SK-N-SH (cell line): ENCODE data around the gene LRRC42. TPM values are rescaled to one million over a fixed set of nuclear protein-coding genes. Genes with fewer than 3 reads are reported as not detected.

Experiments
- CTCF ChIA-PET: fragments of 300-600, 350-600 bp; formaldehyde crosslinking; extraction: SDS; loops from one replicate; lab custom pipeline; 2021; lab: Yijun Ruan, JAX
- POLR2A ChIA-PET: fragments of 350-600 bp; sonication (Branson Sonifier 250); formaldehyde crosslinking; extraction: SDS; loops from one replicate; lab custom pipeline; 2020; ENCODE audit warnings: antibody characterized with exemption, inconsistent platforms; lab: Yijun Ruan, JAX
- DNase-seq: peaks from one replicate; pipeline ENCODE4 v3.0.0; 2012
- H2AFZ ChIP-seq: fragments of 200-600 bp; sonication (generic); 2 replicates; pipeline ENCODE4 v1.8.1; 2016; ENCODE audit warnings: antibody characterized with exemption, mild to moderate bottlenecking, low read depth
- H3F3A ChIP-seq: fragments of 200-600 bp; sonication (generic); replicated peaks from 2 replicates; pipeline ENCODE3; 2016; ENCODE audit warnings: antibody characterized with exemption, mild to moderate bottlenecking; ENCODE audit not compliant: insufficient read depth
- H3K27ac ChIP-seq, 2 experiments: fragments of 200-500 bp in 1 of 2; fragments of 200-600 bp in 1 of 2; sonication (Bioruptor generic) in 1 of 2; sonication (generic), shearing (Covaris generic) in 1 of 2; 2 replicates each; pipeline versions ENCODE4 v1.5.1 to v1.6.1; 2014 to 2016; ENCODE audit warnings: low read depth in 2 of 2, inconsistent platforms in 1 of 2, low read length in 1 of 2, mild to moderate bottlenecking in 1 of 2, mixed read lengths in 1 of 2
- H3K27me3 ChIP-seq: fragments of 200-600 bp; sonication (generic), shearing (Covaris generic); 2 replicates; pipeline ENCODE4 v1.6.1; 2016; ENCODE audit warnings: mixed run types; ENCODE audit not compliant: insufficient read depth
- H3K36me3 ChIP-seq, 2 experiments: fragments of 200-500 bp in 1 of 2; fragments of 200-600 bp in 1 of 2; sonication (Bioruptor generic) in 1 of 2; sonication (generic) in 1 of 2; replicated peaks in 1 of 2; 2 replicates each; pipeline versions ENCODE3 to v1.5.1; 2014 to 2016; ENCODE audit warnings: low read length in 1 of 2, mild to moderate bottlenecking in 1 of 2; ENCODE audit not compliant: insufficient read depth in 2 of 2, control insufficient read depth in 1 of 2
- H3K4me1 ChIP-seq, 2 experiments: fragments of 200-500 bp in 1 of 2; fragments of 200-600 bp in 1 of 2; sonication (Bioruptor generic) in 1 of 2; sonication (generic), shearing (Covaris generic) in 1 of 2; 2 replicates each; pipeline versions ENCODE4 v1.5.1 to v1.6.1; 2014 to 2016; ENCODE audit warnings: low read depth in 1 of 2, low read length in 1 of 2, mixed run types in 1 of 2; ENCODE audit not compliant: insufficient read depth in 2 of 2, control insufficient read depth in 1 of 2
- H3K4me2 ChIP-seq: fragments of 200-600 bp; sonication (generic), shearing (Covaris generic); 2 replicates; pipeline ENCODE4 v1.6.1; 2017; ENCODE audit warnings: mixed run types
- H3K4me3 ChIP-seq, 2 experiments: fragments of 200-500 bp in 1 of 2; fragments of 200-600 bp in 1 of 2; sonication (Bioruptor generic) in 1 of 2; sonication (generic), shearing (Covaris generic) in 1 of 2; 2 replicates each; pipeline versions ENCODE4 v1.5.1 to v1.8.1; 2014 to 2016; ENCODE audit warnings: low read depth in 2 of 2, inconsistent platforms in 1 of 2, low read length in 1 of 2, mild to moderate bottlenecking in 1 of 2, mixed read lengths in 1 of 2, moderate library complexity in 1 of 2
- H3K79me2 ChIP-seq: fragments of 200-600 bp; sonication (generic); 2 replicates; pipeline ENCODE4 v1.8.1; 2017; ENCODE audit warnings: mild to moderate bottlenecking; ENCODE audit not compliant: insufficient read depth
- H3K9ac ChIP-seq: fragments of 200-600 bp; sonication (generic); 2 replicates; pipeline ENCODE4 v1.6.1; 2017; ENCODE audit warnings: mixed run types
- H3K9me2 ChIP-seq: fragments of 200-600 bp; sonication (generic); 2 replicates; pipeline ENCODE4 v1.6.1; 2017; ENCODE audit warnings: mixed run types
- H3K9me3 ChIP-seq: fragments of 200-600 bp; sonication (generic); 2 replicates; pipeline ENCODE4 v1.6.1; 2017; ENCODE audit warnings: mixed run types, mild to moderate bottlenecking, moderate library complexity
- H4K20me1 ChIP-seq: fragments of 200-600 bp; sonication (generic); 2 replicates; pipeline ENCODE4 v1.6.1; 2017; ENCODE audit warnings: mild to moderate bottlenecking, mixed run types; ENCODE audit not compliant: insufficient read depth
- CHD2 ChIP-seq: fragments of 150-350 bp; IDR thresholded peaks from 2 replicates; pipeline ENCODE4 v1.6.1; 2018; ENCODE audit warnings: low read length; ENCODE audit not compliant: partially characterized antibody
- CTCF ChIP-seq: fragments of 200-600 bp; sonication (generic); IDR thresholded peaks from 2 replicates; pipeline ENCODE4 v1.6.1; 2017; ENCODE audit warnings: antibody characterized with exemption, mild to moderate bottlenecking, moderate library complexity
- FOXJ3 ChIP-seq: sonication (generic); formaldehyde crosslinking; IDR thresholded peaks from 2 replicates; pipeline ENCODE4 v1.5.1; 2020; ENCODE audit warnings: mild to moderate bottlenecking, missing genetic modification reagents
- FOXM1 ChIP-seq: IDR thresholded peaks from 2 replicates; pipeline ENCODE4 v1.4.0; 2012; ENCODE audit warnings: low read depth, mild to moderate bottlenecking
- GATA2 ChIP-seq: sonication (generic); formaldehyde crosslinking; IDR thresholded peaks from 2 replicates; pipeline ENCODE4 v1.5.0; 2020; ENCODE audit warnings: mild to moderate bottlenecking, missing genetic modification reagents
- IRF3 ChIP-seq: fragments of 150-350 bp; IDR thresholded peaks from 2 replicates; pipeline ENCODE4 v1.6.1; 2016; ENCODE audit warnings: mild to moderate bottlenecking, low read depth, low read length
- JUND ChIP-seq: IDR thresholded peaks from 2 replicates; pipeline ENCODE4 v1.4.0; 2012
- MAX ChIP-seq: IDR thresholded peaks from 2 replicates; pipeline ENCODE4 v1.4.0; 2012; ENCODE audit warnings: low read depth
- MEF2A ChIP-seq: IDR thresholded peaks from 2 replicates; pipeline ENCODE4 v1.4.0; 2012; ENCODE audit warnings: low read depth, borderline replicate concordance
- MXI1 ChIP-seq: IDR thresholded peaks from 2 replicates; pipeline ENCODE4 v1.6.1; 2012; ENCODE audit warnings: mild to moderate bottlenecking, low read depth, low read length, improper control_type of control experiment
- PBX3 ChIP-seq: IDR thresholded peaks from 2 replicates; pipeline ENCODE4; 2012
- RAD21 ChIP-seq: IDR thresholded peaks from 2 replicates; pipeline ENCODE4 v1.6.1; 2012; ENCODE audit warnings: mild to moderate bottlenecking, low read length
- RCOR1 ChIP-seq: fragments of 150-350 bp; IDR thresholded peaks from 2 replicates; pipeline ENCODE4 v1.6.1; 2017; ENCODE audit warnings: antibody characterized with exemption, low read length
- RFX5 ChIP-seq: IDR thresholded peaks from 2 replicates; pipeline ENCODE4 v1.6.1; 2012; ENCODE audit warnings: mild to moderate bottlenecking, improper control_type of control experiment, low read length
- SIN3A ChIP-seq: IDR thresholded peaks from 2 replicates; pipeline ENCODE4 v1.6.1; 2012; ENCODE audit warnings: low read depth, mild to moderate bottlenecking, low read length, moderate library complexity, borderline replicate concordance
- SMC3 ChIP-seq: IDR thresholded peaks from 2 replicates; pipeline ENCODE4 v1.6.1; 2012; ENCODE audit warnings: low read depth, low read length, improper control_type of control experiment
- TAF1 ChIP-seq: IDR thresholded peaks from 2 replicates; pipeline ENCODE4 v1.6.1; 2012; ENCODE audit warnings: low read depth, mild to moderate bottlenecking, low read length, moderate library complexity, borderline replicate concordance
- USF1 ChIP-seq: IDR thresholded peaks from 2 replicates; pipeline ENCODE4 v1.4.0; 2012; ENCODE audit warnings: low read depth, borderline replicate concordance
- polyA plus RNA-seq, 3 experiments: library from polyadenylated mRNA; depleted of rRNA; stranded (reverse); fragments of >200 nt; gene quantifications; 2 replicates each; pipeline ENCODE4 v1.2.3, GENCODE V29; 2012

LRRC42 gene
- polyA plus RNA-seq, 1 of the 3 experiments (the other 2 are of a cell fraction) = 35.0 TPM

GRCh38 chr1:53998223-53998622, 52.1 kb downstream of the LRRC42 start (continued):
- TF ChIP-seq MAX = no peak
- no peak for TF ChIP-seq FOXJ3
- no peak for TF ChIP-seq USF1
- no peak for TF ChIP-seq RFX5
- no peak for TF ChIP-seq FOXM1
- no peak for TF ChIP-seq CHD2
- TF ChIP-seq CTCF = no peak
- no peak for TF ChIP-seq RCOR1

GRCh38 chr1:53999920-54000319, 53.8 kb downstream of the LRRC42 start:
- H3K79me2 ChIP-seq = no peaks in the 10 kb centered on the region
- no peak for DNase-seq
- no peaks in the 10 kb centered on the region for H3K27me3 ChIP-seq
- no peaks in the 10 kb centered on the region for H4K20me1 ChIP-seq
- H3F3A ChIP-seq = no peaks in the 10 kb centered on the region
- ChIA-PET POLR2A (no interaction called here), CTCF (no interaction called here)
- no peak for TF ChIP-seq IRF3
- no peak for TF ChIP-seq SMC3
- no peak for TF ChIP-seq CTCF
- TF ChIP-seq PBX3 = no peak
- TF ChIP-seq RAD21 = no peak
- TF ChIP-seq GATA2 (CRISPR knock-in tag) = no peak
- TF ChIP-seq USF1 = no peak
- no peak for TF ChIP-seq MXI1
- TF ChIP-seq JUND = no peak
- no peak for TF ChIP-seq CHD2
- no peak for TF ChIP-seq MEF2A
- no peak for TF ChIP-seq TAF1
- TF ChIP-seq SIN3A = no peak
- no peak overlapping the region for H3K4me2 ChIP-seq
- no peak overlapping the region for H3K9ac ChIP-seq
- H3K4me3 ChIP-seq = no peak overlapping the region
- H2AFZ ChIP-seq = no peak overlapping the region
- peaks cover 0 to 8% of the 10 kb centered on the region in 2 experiments; a peak in 1 of 4 replicates for H3K4me1 ChIP-seq
- no peaks in the 10 kb centered on the region for H3K36me3 ChIP-seq
- H3K9me3 ChIP-seq = no peaks in the 10 kb centered on the region
- H3K27ac ChIP-seq = no peak overlapping the region
- no peaks in the 10 kb centered on the region for H3K9me2 ChIP-seq
